ENCODE data around the gene FAM174A.
"Not testable (repeated sequence)": the region's sequence is repeated elsewhere in the genome, so short reads cannot be mapped to it uniquely, and the experiment has no call there.

Gene FAM174A

DNA sequence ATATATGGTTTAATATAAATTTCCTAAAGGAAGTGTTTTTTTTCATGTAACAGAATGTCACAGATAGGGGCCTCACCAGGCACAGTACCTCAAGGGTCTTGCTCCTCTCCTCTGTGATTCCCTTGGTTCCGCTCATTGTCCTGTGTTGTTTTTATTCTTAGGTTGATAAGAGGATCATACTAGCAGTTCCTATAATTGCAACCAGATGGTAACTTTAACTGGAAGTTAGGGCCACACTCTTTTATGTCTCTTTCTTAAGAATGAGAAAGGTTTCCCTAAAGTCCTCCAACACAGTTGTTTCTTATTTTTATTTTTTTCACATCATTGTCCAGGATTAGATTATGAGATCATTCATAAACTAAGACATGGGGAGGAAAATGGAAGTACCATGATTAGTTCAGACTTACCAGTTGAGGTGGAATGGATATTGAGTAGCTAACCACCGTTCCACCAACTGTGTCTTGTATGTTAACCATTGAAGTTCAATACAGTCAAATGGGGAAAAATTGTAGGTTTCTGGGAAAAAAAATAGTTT is 41.1 kb downstream of the FAM174A start:
- DNase-seq (ENCODE audit: low read depth): no peak

GRCh38 chr5:100577506-100577905 is 42.3 kb downstream of the FAM174A start:
- DNase-seq (ENCODE audit: low read depth): no peak

GRCh38 chr5:100584069-100584468 is 48.9 kb downstream of the FAM174A start:
- DNase-seq (ENCODE audit: low read depth): no peak

- no peak for DNase-seq (ENCODE audit: low read depth)
Measured at GRCh38 chr5:100584889-100585288, 49.7 kb downstream of the FAM174A start.

DNA sequence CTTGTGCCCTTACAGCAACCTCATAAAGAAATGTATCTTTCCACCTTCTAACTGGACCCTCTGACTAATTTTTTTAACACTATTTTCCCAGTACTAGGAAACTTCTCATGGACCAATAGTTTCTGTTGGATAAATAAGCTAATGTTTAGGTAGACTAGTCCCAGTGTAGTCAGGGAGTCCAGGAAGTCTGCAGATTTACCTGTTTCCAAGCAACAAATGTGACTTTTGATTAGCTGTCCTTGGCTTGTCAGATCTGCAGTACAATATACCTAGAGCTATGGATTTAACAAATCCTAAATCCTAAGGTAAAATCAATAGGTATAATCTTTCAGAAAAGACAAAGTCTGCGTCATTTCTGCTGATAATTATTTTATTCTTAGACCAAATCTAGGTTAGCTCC is 55.7 kb downstream of the FAM174A start:
- DNase-seq (ENCODE audit: low read depth): no peak

DNA sequence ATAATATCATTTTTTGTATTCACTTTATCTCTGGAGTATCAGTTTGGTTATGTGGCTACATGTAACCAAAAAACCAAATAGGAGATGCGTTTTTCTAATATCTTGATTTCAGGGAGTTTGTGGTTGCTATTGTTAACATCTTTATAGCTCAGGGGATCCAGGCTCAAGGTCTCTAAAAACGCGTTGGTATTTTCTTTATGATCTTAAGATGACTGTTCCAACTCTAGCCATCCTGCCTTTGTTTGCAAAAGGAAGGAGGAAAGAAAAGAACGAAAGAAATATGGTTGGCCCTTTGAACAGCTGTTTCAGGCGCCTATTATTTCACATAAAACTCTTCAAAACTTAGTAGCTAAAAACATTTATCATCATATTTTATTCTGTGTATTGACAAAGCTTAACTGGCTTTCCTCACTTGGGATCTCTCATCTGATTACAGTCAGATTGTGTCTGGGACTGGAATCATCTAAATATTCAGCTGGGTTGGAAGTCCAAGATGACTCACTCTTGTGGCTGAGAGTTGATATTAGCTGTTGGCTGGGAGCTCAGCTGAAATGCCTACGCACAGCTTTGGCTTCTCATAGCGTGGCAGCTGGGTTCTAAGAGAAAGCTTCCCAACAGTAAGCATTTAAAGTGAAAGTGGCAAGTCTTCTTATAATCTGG is 60.1 kb downstream of the FAM174A start:
- DNase-seq (ENCODE audit: low read depth): no peak

- DNase-seq (ENCODE audit: low read depth): no peak
Measured at GRCh38 chr5:100595812-100596173, 60.6 kb downstream of the FAM174A start.

DNA sequence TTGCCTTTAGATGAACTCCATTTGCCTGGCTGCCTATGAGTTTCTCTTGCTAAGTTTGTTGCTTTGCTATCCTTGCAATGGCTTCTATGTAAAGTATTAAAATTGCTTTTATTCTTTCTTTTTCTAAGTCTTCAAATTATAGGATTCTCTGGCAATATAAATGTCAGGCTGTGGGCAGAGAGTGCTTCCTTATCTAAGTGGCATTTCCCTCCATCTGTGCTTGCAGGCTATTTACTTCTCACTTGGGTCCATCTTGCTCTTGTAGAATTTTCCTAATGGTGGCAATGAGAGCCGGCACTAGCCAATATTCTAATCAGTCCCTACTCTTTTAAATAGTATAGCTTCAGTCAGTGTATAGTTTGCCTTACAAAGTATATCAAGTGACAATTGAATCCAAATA is 63.3 kb downstream of the FAM174A start:
- DNase-seq (ENCODE audit: low read depth): no peak

- no peak for DNase-seq (ENCODE audit: low read depth)
Measured at GRCh38 chr5:100600298-100600994, 65.3 kb downstream of the FAM174A start.

GRCh38 chr5:100603141-100603540 is 68.0 kb downstream of the FAM174A start:
- no peak for DNase-seq (ENCODE audit: low read depth)

DNA sequence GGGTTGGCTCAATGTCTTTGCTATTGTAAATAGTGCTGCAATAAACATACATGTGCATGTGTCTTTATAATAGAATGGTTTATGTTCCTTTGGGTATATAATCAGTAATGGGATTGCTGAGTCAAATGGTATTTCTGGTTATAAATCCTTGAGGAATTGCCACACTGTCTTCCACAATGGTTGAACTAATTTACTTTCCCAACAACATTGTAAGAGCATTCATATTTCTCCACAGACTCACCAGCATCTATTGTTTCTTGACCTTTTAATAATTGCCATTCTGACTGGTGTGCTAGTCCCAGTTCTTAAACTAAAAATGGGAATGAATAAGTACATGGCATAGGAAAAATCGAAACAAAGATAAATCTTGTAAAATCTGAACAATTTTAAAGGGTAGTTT is 68.8 kb downstream of the FAM174A start:
- not testable (repeated sequence) for DNase-seq (ENCODE audit: low read depth)

GRCh38 chr5:100609594-100609993 is 74.4 kb downstream of the FAM174A start:
- DNase-seq (ENCODE audit: low read depth): no peak

DNA sequence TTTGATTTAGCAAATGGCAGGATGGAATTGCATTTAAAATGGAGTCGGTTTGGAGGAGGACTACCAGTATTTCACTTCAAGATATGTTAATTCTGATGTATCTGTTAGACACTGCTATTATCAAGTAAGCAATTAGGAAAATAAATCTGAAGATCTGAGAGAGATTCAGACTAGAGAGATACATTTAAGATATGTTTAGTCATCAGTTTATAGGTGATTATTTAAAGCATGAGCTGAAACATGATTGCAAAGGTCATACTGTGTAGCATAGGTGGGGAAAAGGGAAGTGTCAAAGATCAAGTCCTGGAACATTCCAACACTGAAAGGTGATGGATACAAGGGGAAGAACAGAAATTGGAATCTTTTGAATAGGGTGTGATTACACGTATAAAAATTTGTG is 79.1 kb downstream of the FAM174A start:
- no peak for DNase-seq (ENCODE audit: low read depth)

- DNase-seq (ENCODE audit: low read depth): no peak
Measured at GRCh38 chr5:100615362-100615761, 80.2 kb downstream of the FAM174A start.

GRCh38 chr5:100616291-100616690 is 81.1 kb downstream of the FAM174A start:
- DNase-seq (ENCODE audit: low read depth): no peak

- DNase-seq (ENCODE audit: low read depth): no peak
Measured at GRCh38 chr5:100616981-100617380, 81.8 kb downstream of the FAM174A start.

DNA sequence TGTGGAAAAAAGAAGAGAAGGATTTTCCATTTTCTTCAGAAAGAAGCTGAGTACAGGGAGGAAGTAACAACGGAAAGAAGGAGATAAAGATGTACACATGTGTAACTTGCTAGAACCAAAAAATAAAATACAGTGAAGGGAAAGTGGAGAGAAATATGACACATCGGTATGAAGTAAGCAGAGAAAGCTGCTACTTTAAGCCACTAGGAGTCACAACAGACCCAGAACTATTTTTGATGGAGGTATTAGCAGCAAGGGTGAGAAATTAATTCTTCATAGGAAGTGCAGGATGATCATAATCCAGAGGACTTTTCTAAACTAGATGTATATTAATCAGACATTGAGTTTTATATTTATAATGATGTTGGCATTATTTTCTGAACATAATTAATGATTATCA is 88.5 kb downstream of the FAM174A start:
- DNase-seq (ENCODE audit: low read depth): no peak

- no peak for DNase-seq (ENCODE audit: low read depth)
Measured at GRCh38 chr5:100634937-100635534, 99.9 kb downstream of the FAM174A start.

All from stimulated activated CD8-positive, alpha-beta memory T cell treated with anti-CD3 and anti-CD28 coated beads, Interleukin-15, amount 100 ng/mL, for 1 hour (primary cell).